ENCODE results near the gene TJP1.

TJP1 gene

DNA sequence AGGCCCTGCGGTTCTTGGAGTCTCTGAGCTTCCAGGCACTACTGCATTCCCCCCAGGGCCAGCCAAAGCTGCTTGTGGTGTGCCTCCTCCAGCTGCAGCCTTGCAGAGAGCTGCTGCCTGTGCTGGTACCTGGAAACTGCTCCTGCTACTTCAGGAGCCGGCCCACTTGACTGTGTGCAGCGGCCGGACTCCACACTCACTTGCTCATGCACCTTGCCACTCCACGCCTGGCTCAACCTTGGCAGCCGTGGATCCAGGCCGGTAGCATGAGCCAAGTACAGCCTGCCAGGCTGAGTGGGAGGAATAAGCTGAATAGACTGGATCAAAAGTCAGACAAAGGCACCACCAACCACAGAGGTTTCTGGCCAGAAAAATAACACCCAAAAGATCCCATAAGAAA lies 169.7 kb downstream of the TJP1 start:
- H3K27me3 ChIP-seq (ENCODE audit: insufficient read depth, poor library complexity, severe bottlenecking) = no peaks in the 10 kb centered on the region
- no peaks in the 10 kb centered on the region for H3K4me1 ChIP-seq (ENCODE audit: insufficient read depth, poor library complexity, severe bottlenecking)
- no peak overlapping the region for H3K27ac ChIP-seq (ENCODE audit: poor library complexity, severe bottlenecking)
- no peak for ATAC-seq (ENCODE audit: low read depth)
- no peaks in the 10 kb centered on the region for H3K9me3 ChIP-seq (ENCODE audit: severe bottlenecking)
- TF ChIP-seq, protein P1, sequence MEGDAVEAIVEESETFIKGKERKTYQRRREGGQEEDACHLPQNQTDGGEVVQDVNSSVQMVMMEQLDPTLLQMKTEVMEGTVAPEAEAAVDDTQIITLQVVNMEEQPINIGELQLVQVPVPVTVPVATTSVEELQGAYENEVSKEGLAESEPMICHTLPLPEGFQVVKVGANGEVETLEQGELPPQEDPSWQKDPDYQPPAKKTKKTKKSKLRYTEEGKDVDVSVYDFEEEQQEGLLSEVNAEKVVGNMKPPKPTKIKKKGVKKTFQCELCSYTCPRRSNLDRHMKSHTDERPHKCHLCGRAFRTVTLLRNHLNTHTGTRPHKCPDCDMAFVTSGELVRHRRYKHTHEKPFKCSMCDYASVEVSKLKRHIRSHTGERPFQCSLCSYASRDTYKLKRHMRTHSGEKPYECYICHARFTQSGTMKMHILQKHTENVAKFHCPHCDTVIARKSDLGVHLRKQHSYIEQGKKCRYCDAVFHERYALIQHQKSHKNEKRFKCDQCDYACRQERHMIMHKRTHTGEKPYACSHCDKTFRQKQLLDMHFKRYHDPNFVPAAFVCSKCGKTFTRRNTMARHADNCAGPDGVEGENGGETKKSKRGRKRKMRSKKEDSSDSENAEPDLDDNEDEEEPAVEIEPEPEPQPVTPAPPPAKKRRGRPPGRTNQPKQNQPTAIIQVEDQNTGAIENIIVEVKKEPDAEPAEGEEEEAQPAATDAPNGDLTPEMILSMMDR (IDR thresholded peaks at IDR 0.05; ENCODE audit: poor library complexity, severe bottlenecking) = no peak
- no peak overlapping the region for H3K4me3 ChIP-seq (ENCODE audit: severe bottlenecking)
- no peaks in the 10 kb centered on the region for H3K36me3 ChIP-seq (ENCODE audit: low read depth)
- no peak for DNase-seq (ENCODE audit: low spot score)

DNA sequence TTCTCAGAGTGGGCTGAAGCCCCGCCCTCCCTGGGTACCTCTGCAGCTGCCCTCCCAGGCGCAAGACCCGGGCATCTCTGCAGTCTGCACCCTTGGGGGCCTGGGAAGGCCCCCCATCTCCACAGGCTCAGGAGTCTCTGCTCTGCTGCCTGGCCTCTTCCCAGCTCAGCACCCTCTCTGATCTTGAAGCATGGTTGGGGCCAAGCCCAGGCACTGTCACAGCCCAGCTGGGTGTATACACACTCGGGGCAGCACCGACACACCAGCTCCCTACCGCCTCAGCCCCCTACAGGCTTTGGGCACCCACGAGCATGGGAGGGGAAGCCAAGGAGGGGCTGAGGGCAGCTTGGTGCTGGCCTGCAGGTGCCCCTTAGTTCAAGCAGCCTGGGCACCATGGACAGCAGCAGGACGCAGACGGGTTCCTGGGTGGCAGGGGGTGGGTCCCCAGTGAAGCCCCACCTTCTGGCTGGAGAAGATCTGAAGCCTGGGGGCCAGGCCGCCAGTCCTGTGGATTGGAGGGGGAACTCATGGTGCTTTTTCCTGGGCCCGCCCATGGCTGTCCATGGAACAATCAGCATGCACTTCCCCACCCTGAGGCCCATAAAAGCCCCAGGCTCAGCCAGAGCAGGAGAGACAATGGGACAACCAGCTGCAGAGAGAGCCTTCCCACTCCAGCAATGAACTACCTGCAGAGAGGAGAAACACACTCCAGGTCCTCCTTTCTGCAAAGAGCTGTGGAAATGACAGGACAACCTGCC lies 170.6 kb downstream of the TJP1 start:
- TF ChIP-seq, protein P1 (IDR thresholded peaks at IDR 0.05; ENCODE audit: poor library complexity, severe bottlenecking) = no peak
- H3K36me3 ChIP-seq (ENCODE audit: low read depth) = no peaks in the 10 kb centered on the region
- ATAC-seq (ENCODE audit: low read depth) = no peak

More for the DNA sequence above, 170.6 kb downstream of the TJP1 start:
- Histone ChIP-seq H3K9me3 (ENCODE audit: severe bottlenecking) (no peaks in the 10 kb centered on the region), H3K4me3 (ENCODE audit: severe bottlenecking) (no peak overlapping the region), H3K4me1 (ENCODE audit: insufficient read depth, poor library complexity, severe bottlenecking) (no peaks in the 10 kb centered on the region), H3K27me3 (ENCODE audit: insufficient read depth, poor library complexity, severe bottlenecking) (no peaks in the 10 kb centered on the region), H3K27ac (ENCODE audit: poor library complexity, severe bottlenecking) (no peak overlapping the region)
- no peak for DNase-seq (ENCODE audit: low spot score)
